ENCODE data around the gene PPP1R1A. TPM values are rescaled to one million over a fixed set of nuclear protein-coding genes. Genes with fewer than 3 reads are reported as not detected.

The PPP1R1A gene, protein sequence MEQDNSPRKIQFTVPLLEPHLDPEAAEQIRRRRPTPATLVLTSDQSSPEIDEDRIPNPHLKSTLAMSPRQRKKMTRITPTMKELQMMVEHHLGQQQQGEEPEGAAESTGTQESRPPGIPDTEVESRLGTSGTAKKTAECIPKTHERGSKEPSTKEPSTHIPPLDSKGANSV
- not detected for total RNA-seq

DNA sequence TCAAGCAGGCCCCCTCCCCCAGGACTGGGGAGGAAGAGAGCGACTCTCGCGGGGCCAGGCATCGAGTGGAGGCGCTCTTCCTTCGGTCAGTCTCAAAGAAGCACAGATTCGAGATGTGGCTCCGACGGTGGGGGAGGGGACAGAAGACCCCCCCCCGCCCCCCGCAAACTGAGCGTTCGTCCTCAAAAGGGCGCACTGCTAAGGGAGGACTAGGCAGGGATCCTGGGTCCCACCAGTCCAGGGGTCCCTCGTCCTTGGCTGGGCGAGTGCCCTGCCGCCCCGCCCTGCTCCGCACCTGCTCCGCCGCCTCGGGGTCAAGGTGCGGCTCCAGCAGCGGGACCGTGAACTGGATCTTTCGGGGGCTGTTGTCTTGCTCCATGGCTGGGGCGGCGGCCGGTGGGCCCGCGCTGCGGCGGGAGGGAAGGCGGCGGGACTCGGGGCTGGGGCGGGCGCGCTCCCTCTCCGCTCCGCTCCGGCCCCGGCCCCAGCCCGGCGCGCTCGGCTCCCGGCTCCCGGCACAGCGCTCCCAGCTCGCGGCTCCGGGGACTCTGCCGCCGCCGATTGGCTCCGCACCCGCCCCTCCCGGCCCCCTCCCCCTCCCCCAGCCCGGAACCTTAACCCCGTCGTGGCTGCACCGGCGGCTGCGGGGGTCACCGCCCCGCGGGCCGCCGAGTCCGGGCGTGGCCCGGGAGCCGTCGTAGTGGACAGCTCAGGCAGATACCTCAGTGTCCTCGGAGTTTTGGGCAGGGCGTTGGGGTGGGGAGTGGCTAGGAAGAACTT lies at the start of gene PPP1R1A:
TSS of gene PPP1R1A (minus strand) at position 550 of the 780 bp plus-strand sequence. CDS start at position 379, 171 bp downstream.
- Mint-ChIP-seq H3K4me1 (peaks cover 7% of the 10 kb centered on the region), H3K27me3 (peaks cover 43% of the 10 kb centered on the region), H3K36me3 (ENCODE audit: low read depth) (no peaks in the 10 kb centered on the region), H3K27ac (no peak within 1 kb of the TSS), H3K4me3 (peak within 1 kb of the TSS; percentile 40), H3K9me3 (ENCODE audit: low read depth) (no peaks in the 10 kb centered on the region)
- ChIA-PET CTCF (interaction anchor here (0.7 to 2.5 kb wide), 2 partner anchors 8 to 20 kb away, joined by 3 to 14 read pairs; no protein-coding TSS in a partner anchor), POLR2A (no interaction called here)
- ATAC-seq (peak; percentile 20), DNase-seq (peak; percentile 22)
- intact Hi-C loops (cut with DNase I, micrococcal nuclease), result no loop called here

DNA sequence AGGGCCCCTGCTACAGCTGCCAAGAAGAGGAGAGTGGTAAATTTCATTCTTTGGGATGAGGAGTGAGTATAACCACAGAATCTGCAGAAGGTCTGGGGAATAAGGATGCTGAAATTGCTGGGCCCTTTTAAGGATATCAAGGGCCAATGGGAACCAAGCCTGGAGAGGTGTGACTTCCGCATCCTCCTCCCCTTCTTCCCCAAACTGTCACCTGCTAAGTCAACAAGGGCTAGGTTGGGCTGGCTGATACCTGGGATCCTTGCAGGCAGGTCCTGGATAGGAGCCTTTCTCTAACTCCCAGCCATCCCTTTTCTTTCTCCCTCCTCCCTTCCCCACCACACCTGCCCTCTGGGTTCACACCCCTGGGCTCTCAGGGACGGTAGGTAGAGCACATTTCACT lies 46.3 kb upstream of the PPP1R1A start, which contains the start of gene LACRT:
TSS of gene LACRT (minus strand) at position 101 of the 400 bp plus-strand sequence. CDS start at position 47, 54 bp downstream.
- intact Hi-C loops (cut with DNase I, micrococcal nuclease), result no loop called here
- no peaks in the 10 kb centered on the region for H3K36me3 Mint-ChIP-seq (ENCODE audit: low read depth)
- ATAC-seq, result no peak
- no peaks in the 10 kb centered on the region for H3K9me3 Mint-ChIP-seq (ENCODE audit: low read depth)
- H3K4me3 Mint-ChIP-seq, result no peak within 1 kb of the TSS
- DNase-seq, result no peak
- peaks cover 13% of the 10 kb centered on the region for H3K27me3 Mint-ChIP-seq
- no peak within 1 kb of the TSS for H3K27ac Mint-ChIP-seq
- POLR2A ChIA-PET, result no interaction called here
- CTCF ChIA-PET, result interaction anchor here (1.1 kb wide), 1 partner anchor 12 kb away, joined by 4 read pairs; no protein-coding TSS in a partner anchor
- H3K4me1 Mint-ChIP-seq, result no peaks in the 10 kb centered on the region

DNA sequence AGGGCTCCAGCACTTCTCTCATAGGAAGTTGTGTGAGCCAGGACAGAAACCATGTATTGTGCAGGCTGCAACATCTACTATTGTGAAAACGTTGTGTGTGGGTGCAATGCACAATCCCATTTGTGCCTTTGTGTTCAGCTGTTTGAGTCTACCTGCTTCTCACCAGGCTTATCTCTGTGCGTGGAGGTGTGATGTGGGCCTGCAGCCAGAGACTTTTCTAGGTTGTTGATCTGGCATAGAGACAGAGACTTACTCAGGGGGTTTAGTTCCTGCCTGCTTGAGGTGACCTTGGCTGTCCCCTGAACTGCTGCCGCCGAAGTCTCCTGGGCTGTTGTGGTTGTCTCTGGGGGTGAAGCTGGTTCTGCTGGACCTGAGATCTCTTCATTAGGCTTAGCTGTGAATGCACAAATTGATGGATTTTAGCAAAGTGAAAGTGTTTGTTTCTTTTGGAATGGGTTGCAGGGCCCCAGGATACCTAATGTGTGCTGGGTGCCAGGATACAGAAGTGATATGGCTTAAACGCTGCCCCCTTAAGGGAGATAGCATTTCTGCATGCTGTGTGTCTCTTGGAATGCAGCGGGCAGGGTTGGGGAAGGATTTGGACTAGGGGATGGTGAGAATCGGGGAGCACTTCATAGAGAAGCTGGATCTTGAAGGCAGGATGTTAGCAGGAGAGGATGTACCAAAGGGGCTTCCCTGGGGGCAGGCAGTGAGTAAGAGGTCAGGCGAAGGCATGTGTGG lies 43.7 kb upstream of the PPP1R1A start:
- intact Hi-C loops (cut with DNase I, micrococcal nuclease), result no loop called here
- Mint-ChIP-seq H3K4me1 (no peaks in the 10 kb centered on the region), H3K4me3 (no peak overlapping the region), H3K27me3 (peaks cover 19% of the 10 kb centered on the region), H3K9me3 (ENCODE audit: low read depth) (peaks cover 5% of the 10 kb centered on the region), H3K36me3 (ENCODE audit: low read depth) (no peaks in the 10 kb centered on the region), H3K27ac (no peak overlapping the region)
- ChIA-PET CTCF (interaction anchor here (0.8 to 1.1 kb wide), 2 partner anchors 26 to 52 kb away, joined by 3 to 5 read pairs; no protein-coding TSS in a partner anchor), POLR2A (no interaction called here)
- ATAC-seq (no peak), DNase-seq (no peak)

DNA sequence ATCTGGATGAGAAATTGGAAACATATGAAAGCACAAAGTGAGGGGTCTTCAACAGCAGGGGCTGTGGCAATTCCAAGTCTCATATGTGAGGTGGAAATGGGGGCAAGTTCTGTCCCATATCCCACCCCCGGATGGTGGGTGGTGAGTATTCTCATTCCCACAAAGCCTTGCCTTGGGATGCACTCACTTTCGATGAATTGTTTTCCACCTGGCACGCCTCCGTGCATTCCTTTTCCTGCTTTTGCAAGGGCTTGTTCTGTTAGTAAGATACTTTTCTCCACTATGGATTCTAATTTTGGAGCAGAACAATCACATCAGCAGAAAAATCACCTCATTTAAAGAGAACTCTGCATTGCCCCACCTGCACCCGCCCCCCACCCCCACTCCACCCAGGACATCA lies 43.1 kb upstream of the PPP1R1A start:
- CTCF ChIA-PET, result no interaction called here

DNA sequence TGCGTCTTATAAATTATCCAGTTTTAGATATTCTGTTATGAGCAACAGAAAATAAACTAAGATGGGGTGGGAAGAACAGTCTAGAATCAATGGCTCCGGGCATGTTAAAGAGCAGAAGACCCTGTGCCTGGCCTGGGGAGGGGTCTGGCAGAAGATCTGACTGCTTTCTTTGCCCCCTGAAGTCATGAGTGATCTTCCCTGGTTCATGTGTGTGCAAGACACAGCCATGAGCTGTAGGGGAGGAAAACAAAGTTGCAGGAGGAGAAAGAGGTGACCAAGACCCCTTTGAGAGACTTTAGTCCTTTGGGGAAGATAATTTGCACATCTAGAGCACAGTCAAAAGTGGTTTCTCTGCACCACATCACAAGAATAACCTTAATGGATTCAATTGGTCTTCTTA lies 41.5 kb upstream of the PPP1R1A start:
- H3K36me3 Mint-ChIP-seq (ENCODE audit: low read depth), result peaks cover 5% of the 10 kb centered on the region
- H3K4me3 Mint-ChIP-seq, result no peak overlapping the region
- no peak overlapping the region for H3K27ac Mint-ChIP-seq
- peaks cover 5% of the 10 kb centered on the region for H3K9me3 Mint-ChIP-seq (ENCODE audit: low read depth)
- intact Hi-C loops (cut with DNase I, micrococcal nuclease), result no loop called here
- ChIA-PET POLR2A (no interaction called here), CTCF (interaction anchor here (1.3 kb wide), 2 partner anchors 10 to 12 kb away, joined by 3 to 4 read pairs; no protein-coding TSS in a partner anchor)
- DNase-seq (no peak), ATAC-seq (no peak)
- no peaks in the 10 kb centered on the region for H3K4me1 Mint-ChIP-seq
- H3K27me3 Mint-ChIP-seq, result peaks cover 32% of the 10 kb centered on the region

More for the DNA sequence above, 43.1 kb upstream of the PPP1R1A start:
- Mint-ChIP-seq H3K4me3 (no peak overlapping the region), H3K9me3 (ENCODE audit: low read depth) (peaks cover 5% of the 10 kb centered on the region), H3K27me3 (peaks cover 25% of the 10 kb centered on the region), H3K4me1 (no peaks in the 10 kb centered on the region), H3K27ac (no peak overlapping the region), H3K36me3 (ENCODE audit: low read depth) (peaks cover 5% of the 10 kb centered on the region)
- DNase-seq (no peak), ATAC-seq (no peak)
- intact Hi-C loops (cut with DNase I, micrococcal nuclease), result no loop called here
- POLR2A ChIA-PET, result no interaction called here

DNA sequence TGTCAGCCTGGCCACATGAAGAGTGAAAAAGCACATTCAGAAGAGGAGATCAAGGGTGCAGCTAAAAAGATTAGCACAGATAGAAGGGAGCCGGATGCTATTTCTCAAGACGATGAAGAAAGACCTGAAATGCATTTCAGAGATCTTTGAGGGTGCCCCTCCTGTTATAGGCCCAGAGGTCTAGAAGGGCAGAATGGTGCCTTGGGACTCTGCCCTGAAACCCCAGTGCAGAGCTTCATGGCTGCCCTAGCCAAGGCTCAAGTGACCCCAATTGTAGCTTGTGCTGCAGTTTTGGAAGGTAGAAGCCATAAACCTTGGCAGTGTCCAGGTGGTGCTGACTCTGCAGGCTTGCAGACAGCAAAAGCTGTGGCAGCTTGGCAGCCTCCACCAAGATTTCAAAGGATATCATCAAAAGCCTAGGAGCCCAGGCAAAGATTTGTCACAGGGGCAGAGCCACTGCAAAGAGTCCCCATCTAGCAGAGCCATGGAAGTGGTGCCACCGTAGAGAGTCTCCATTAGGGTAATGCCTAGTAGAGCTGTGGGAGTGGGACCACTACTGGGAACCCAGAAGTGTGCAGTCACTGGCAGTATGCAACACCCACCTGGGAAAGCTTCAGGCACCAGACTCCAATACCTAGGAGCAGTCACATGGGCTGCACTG lies 39.9 kb upstream of the PPP1R1A start:
- DNase-seq (no peak), ATAC-seq (no peak)
- intact Hi-C loops (cut with DNase I, micrococcal nuclease), result no loop called here
- Mint-ChIP-seq H3K9me3 (ENCODE audit: low read depth) (peaks cover 5% of the 10 kb centered on the region), H3K4me1 (no peaks in the 10 kb centered on the region), H3K4me3 (no peak overlapping the region), H3K27me3 (peaks cover 42% of the 10 kb centered on the region), H3K27ac (no peak overlapping the region), H3K36me3 (ENCODE audit: low read depth) (peaks cover 5% of the 10 kb centered on the region)
- ChIA-PET POLR2A (no interaction called here), CTCF (interaction anchor here (0.6 to 1.3 kb wide), 3 partner anchors 8 to 96 kb away, joined by 3 to 4 read pairs (median 4); no protein-coding TSS in a partner anchor)

DNA sequence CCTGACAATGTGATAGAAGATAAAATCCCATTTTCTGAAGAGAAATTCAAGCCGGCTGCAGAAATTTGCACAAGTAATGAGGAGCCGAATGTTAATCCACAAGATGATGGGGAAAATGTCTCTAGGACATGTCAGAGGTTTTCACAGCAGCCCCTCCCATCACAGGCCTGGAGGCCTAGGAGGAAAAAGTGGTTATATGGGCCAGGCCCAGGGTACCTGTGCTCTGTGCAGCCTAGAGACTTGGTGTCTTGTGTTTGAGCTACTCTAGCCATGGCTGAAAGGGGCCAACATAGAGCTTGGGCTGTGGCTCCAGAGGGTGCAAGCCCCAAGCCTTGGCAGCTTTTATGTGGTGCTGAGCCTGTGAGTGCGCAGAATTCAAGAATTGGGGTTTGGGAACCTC lies 38.8 kb upstream of the PPP1R1A start:
- H3K27ac Mint-ChIP-seq, result no peak overlapping the region
- ATAC-seq, result no peak
- DNase-seq, result no peak
- no peak overlapping the region for H3K4me3 Mint-ChIP-seq
- H3K27me3 Mint-ChIP-seq, result peaks cover 46% of the 10 kb centered on the region
- CTCF ChIA-PET, result no interaction called here
- intact Hi-C loops (cut with DNase I, micrococcal nuclease), result no loop called here
- peaks cover 5% of the 10 kb centered on the region for H3K9me3 Mint-ChIP-seq (ENCODE audit: low read depth)
- H3K4me1 Mint-ChIP-seq, result no peaks in the 10 kb centered on the region
- POLR2A ChIA-PET, result no interaction called here
- peaks cover 5% of the 10 kb centered on the region for H3K36me3 Mint-ChIP-seq (ENCODE audit: low read depth)

DNA sequence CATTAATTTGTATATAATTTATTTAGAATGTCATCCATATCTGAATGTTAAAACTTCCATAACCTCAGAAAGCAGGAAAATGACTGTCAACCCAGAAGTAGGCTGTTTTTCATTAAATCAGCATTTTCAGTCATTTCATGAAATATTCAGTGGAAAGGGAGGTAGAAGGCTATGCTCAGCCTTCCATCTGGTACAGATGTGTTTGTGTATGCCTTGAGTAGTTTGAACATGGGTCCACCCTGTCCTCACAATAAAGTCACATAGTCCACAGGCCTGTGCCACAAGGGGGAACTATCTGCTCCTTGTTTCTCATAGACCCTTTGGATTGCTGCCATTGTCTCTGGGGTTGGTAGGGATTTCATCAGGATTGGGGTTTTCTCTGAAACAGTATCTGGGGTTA lies 37.1 kb upstream of the PPP1R1A start:
- no peak for DNase-seq
- no peak overlapping the region for H3K4me3 Mint-ChIP-seq
- CTCF ChIA-PET, result interaction anchor here (0.8 kb wide), 1 partner anchor 46 kb away, joined by 3 read pairs; no protein-coding TSS in a partner anchor
- H3K36me3 Mint-ChIP-seq (ENCODE audit: low read depth), result peaks cover 5% of the 10 kb centered on the region
- no peaks in the 10 kb centered on the region for H3K4me1 Mint-ChIP-seq
- H3K27ac Mint-ChIP-seq, result no peak overlapping the region
- peaks cover 47% of the 10 kb centered on the region for H3K27me3 Mint-ChIP-seq
- ATAC-seq, result no peak
- peaks cover 5% of the 10 kb centered on the region for H3K9me3 Mint-ChIP-seq (ENCODE audit: low read depth)
- intact Hi-C loops (cut with DNase I, micrococcal nuclease), result no loop called here
- POLR2A ChIA-PET, result no interaction called here

DNA sequence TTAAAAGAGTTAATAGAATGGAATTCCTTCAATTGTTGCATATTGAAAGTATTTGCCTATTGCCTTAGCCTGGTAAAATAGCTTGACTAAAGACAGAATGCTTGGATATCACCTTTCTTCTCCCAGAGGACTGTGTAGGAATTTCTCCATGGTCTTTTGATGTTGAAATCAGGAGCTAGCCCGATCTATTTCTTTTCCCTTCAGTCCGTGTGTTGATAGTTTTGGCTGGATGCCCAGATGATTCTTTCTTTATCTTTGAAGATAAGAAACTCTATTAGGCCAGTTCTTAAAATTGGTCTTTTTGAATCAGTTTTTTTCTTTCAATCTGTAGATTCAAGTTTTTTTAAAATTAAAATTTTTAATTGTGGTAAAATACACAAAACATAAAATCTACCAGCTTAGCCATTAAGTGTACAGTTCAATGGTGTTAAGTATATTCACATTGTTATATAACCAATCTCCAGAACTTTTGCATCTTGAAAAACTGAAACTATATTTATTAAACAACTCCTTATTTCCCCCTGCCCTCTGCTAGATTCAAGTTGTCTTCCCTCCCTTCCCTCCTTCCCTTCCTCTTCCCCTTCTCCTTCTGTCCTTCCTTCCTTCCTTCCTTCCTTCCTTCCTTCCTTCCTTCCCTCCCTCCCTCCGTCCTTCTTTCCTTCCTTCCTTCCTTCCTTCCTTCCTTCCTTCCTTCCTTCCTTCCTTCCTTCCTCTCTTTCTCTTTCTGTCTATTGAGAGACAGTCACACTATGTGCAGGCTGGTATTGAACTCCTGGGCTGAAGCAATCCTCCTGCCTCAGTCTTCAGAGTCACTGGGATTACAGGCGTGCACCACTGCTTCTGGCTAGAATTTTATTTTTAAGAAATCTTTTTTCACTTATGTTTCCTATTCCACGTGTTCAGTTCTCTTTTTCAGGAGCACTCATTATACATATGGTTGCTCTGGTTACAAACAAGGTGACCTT lies 36.1 kb upstream of the PPP1R1A start:
- Mint-ChIP-seq H3K4me3 (no peak overlapping the region), H3K9me3 (ENCODE audit: low read depth) (peaks cover 5% of the 10 kb centered on the region), H3K4me1 (no peaks in the 10 kb centered on the region), H3K27me3 (peaks cover 42% of the 10 kb centered on the region), H3K27ac (no peak overlapping the region), H3K36me3 (ENCODE audit: low read depth) (peaks cover 5% of the 10 kb centered on the region)
- intact Hi-C loops (cut with DNase I, micrococcal nuclease), result no loop called here
- ChIA-PET POLR2A (no interaction called here), CTCF (interaction anchor here (0.7 to 1.4 kb wide), 2 partner anchors 27 to 65 kb away, joined by 3 to 4 read pairs; no protein-coding TSS in a partner anchor)
- ATAC-seq (no peak), DNase-seq (no peak)

DNA sequence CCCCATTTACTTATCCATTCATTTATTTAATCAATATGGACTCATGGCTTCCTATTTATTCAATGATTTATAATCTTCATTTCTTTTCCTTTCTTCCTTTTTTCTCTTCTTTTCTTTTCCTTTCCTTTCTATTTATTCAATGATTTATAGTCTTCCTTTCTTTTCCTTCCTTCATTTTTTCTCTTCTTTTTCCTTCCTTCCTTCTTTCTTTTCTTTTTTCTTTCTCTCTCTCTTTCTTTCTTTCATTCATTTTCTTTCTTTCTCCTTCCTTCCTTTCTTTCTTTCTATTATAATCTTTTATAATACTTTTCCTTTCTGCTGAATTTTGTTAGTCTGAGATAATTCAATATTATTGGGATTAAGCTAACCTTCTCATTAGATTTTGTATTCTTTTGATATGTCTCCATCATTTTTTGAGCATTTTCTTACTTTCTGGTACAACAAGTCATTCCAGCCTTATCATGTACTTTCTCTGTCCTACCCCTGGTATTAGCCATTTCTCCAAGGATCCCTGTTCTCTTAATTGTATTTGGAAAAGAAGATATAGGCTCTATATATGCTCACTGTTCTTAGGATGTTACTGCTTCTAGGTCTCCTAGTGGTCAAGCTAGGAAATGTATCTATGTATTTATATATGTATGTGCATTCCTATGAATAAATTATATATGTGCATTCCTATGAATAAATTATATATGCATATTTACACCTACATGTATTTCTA lies 34.2 kb upstream of the PPP1R1A start:
- DNase-seq (no peak), ATAC-seq (no peak)
- H3K4me1 Mint-ChIP-seq, result no peaks in the 10 kb centered on the region
- ChIA-PET CTCF (interaction anchor here (0.6 to 1.1 kb wide), 8 partner anchors 12 to 203 kb away, joined by 3 to 4 read pairs (median 3); no protein-coding TSS in a partner anchor), POLR2A (interaction anchor here (0.7 kb wide), 1 partner anchor 126 kb away, joined by 6 read pairs; no protein-coding TSS in a partner anchor)
- peaks cover 41% of the 10 kb centered on the region for H3K27me3 Mint-ChIP-seq
- peaks cover 5% of the 10 kb centered on the region for H3K36me3 Mint-ChIP-seq (ENCODE audit: low read depth)
- H3K27ac Mint-ChIP-seq, result no peak overlapping the region
- H3K9me3 Mint-ChIP-seq (ENCODE audit: low read depth), result peaks cover under 1% of the 10 kb centered on the region
- intact Hi-C loops (cut with DNase I, micrococcal nuclease), result no loop called here
- no peak overlapping the region for H3K4me3 Mint-ChIP-seq

Measured in activated CD4-positive, alpha-beta T cell treated with anti-CD3 and anti-CD28 coated beads for 36 hours (primary cell).